Upper lobe of left lung (tissue), 4 donors: Measurements from ENCODE around the gene SPTBN1.

Source experiments
- CTCF ChIP-seq, 6 experiments: fragments of 450-650 bp in 4 of 6; fragments of 200-600 bp in 2 of 6; sonication (generic) in 2 of 6; IDR thresholded peaks; one replicate each; pipeline ENCODE4 v1.5.1; 2016 to 2019; ENCODE audit warnings: antibody characterized with exemption in 6 of 6
- EP300 ChIP-seq, 4 donors: sonication (generic); formaldehyde crosslinking; IDR thresholded peaks; one replicate each; pipeline ENCODE4 v1.5.1; 2017; ENCODE audit warnings: antibody characterized with exemption in 4 of 4, control low read depth in 2 of 4
- POLR2A ChIP-seq, 4 donors: fragments of 450-650 bp; IDR thresholded peaks; one replicate each; pipeline ENCODE4 v1.5.1; 2016 to 2017; ENCODE audit warnings: antibody characterized with exemption in 4 of 4, mild to moderate bottlenecking in 2 of 4
- POLR2AphosphoS5 ChIP-seq, 2 donors: sonication (generic); formaldehyde crosslinking; IDR thresholded peaks; one replicate each; pipeline ENCODE4 v1.5.1; 2017; ENCODE audit warnings: antibody characterized with exemption in 2 of 2

- TF ChIP-seq CTCF (IDR thresholded peaks at IDR 0.05): no peak
- TF ChIP-seq EP300 (IDR thresholded peaks at IDR 0.05): peak in 1 of 4 donors; percentile 2
- no peak for TF ChIP-seq POLR2A (IDR thresholded peaks at IDR 0.05)
- TF ChIP-seq POLR2AphosphoS5 (IDR thresholded peaks at IDR 0.05): peak; percentile 5 to 21
These were observed 210.6 kb downstream of the SPTBN1 start for GRCh38 chr2:54666634-54667265.
